ENCODE results near the gene OR9G4.

Gene OR9G4

DNA sequence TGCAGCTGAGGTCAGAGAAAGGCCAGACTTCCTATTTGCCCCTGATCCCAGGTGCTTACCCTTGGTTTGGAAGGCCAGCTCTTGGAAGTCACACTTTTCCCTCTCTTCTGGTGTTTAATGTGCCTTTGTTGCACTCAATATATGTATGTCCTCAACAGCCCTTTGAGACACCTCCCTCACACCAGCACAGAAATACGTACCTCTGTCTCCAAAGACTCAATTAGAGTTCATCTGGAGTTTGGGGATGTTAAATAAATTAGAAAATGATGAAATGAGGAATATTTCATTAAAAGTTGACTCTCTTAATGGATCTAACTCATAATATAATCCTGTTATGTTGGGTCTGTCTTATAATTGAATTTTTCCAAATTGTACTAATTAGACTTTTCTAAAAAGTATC, at the start of gene OR9G4:
OR9G4 (minus strand) TSS at position 101 of the 400 bp plus-strand sequence. CDS start 4,931 bp downstream, outside the sequence.
- no peak for TF ChIP-seq ZFX (IDR thresholded peaks at IDR 0.05; ENCODE audit: borderline replicate concordance)
- no peak within 1 kb of the TSS for H3K27ac ChIP-seq

DNA sequence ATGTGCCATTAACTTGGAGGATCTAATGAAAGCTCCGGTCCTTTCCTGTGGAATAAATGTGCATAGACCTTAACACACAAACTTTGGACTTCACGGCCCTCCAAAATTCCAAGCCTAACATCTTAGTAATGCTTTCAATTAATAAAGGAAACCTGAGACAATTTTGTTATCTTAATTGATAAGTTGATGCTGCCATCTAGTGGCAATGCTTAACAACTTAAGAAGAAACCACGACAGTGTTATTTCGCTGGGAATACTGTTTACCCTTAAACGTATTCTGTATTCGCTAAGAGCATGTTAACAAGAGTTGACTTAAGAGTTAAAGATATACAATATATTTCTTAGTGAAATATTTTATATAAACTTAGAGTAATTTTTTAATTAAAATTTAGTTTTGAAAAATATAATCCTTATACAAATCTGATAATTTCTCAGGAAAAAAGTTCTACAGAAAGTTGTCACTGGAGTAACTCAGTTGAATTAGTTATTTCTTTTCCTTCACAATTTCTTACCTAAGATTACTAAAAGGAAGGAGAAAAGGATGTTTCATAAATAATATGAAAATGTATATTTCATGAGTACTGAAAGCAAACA, 35.0 kb upstream of the OR9G4 start:
- TF ChIP-seq, protein P1, sequence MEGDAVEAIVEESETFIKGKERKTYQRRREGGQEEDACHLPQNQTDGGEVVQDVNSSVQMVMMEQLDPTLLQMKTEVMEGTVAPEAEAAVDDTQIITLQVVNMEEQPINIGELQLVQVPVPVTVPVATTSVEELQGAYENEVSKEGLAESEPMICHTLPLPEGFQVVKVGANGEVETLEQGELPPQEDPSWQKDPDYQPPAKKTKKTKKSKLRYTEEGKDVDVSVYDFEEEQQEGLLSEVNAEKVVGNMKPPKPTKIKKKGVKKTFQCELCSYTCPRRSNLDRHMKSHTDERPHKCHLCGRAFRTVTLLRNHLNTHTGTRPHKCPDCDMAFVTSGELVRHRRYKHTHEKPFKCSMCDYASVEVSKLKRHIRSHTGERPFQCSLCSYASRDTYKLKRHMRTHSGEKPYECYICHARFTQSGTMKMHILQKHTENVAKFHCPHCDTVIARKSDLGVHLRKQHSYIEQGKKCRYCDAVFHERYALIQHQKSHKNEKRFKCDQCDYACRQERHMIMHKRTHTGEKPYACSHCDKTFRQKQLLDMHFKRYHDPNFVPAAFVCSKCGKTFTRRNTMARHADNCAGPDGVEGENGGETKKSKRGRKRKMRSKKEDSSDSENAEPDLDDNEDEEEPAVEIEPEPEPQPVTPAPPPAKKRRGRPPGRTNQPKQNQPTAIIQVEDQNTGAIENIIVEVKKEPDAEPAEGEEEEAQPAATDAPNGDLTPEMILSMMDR (IDR thresholded peaks at IDR 0.05) = peak; percentile 71
- no peak for TF ChIP-seq ZFX (IDR thresholded peaks at IDR 0.05; ENCODE audit: borderline replicate concordance)
- H3K27ac ChIP-seq = no peak overlapping the region

DNA sequence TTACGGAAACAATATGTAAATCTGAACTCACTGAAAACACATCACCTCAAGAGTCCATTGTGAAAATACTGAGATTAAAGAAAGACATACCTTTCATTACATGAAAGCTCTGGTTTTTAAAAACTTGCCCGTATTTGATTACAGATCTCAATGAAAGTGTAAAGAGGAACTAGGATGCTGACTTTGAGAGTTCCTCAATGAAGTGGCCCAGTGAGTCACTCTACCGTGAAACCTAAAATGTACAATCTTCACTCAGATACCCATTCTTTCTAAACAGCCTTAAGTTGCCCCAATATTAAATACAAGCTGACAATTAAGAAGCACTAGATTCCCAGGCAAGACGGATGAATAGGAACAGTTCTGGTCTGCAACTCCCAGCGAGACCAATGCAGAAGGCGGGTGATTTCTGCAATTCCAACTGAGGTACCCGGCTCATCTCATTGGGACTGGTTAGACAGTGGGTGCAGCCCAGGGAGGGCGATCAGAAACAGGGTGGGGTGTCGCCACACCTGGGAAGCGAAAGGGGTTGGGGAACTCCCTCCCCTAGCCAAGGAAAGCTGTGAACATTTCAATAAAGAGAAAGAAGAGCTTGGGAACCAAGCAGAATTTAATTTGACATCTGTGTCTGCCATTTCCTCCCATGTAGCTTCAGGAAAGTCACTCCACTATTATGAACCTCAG, 33.8 kb upstream of the OR9G4 start:
- no peak overlapping the region for H3K27ac ChIP-seq
- TF ChIP-seq ZFX (IDR thresholded peaks at IDR 0.05; ENCODE audit: borderline replicate concordance) = no peak
- TF ChIP-seq, protein P1 (IDR thresholded peaks at IDR 0.05) = no peak

DNA sequence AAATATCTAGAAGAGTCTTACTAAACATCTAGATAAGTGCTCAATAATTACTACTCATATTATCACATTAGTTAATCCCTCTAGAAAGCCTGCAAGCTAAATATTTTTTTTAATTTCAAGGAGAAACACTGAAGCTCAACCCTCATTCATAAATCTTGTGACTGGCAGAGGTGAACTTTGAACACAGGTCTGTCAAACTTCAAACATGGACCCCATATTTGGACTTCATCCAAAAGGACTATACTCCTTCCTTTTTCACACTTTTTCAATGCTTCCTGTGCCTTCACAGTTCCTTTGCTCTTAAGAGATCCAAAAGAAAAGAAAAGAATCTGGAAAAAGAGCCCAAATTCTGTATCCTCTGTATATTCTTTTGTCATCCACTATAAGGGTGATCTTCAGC, 28.3 kb upstream of the OR9G4 start:
- no peak for TF ChIP-seq ZFX (IDR thresholded peaks at IDR 0.05; ENCODE audit: borderline replicate concordance)
- TF ChIP-seq, protein P1 (IDR thresholded peaks at IDR 0.05) = no peak
- no peak overlapping the region for H3K27ac ChIP-seq

DNA sequence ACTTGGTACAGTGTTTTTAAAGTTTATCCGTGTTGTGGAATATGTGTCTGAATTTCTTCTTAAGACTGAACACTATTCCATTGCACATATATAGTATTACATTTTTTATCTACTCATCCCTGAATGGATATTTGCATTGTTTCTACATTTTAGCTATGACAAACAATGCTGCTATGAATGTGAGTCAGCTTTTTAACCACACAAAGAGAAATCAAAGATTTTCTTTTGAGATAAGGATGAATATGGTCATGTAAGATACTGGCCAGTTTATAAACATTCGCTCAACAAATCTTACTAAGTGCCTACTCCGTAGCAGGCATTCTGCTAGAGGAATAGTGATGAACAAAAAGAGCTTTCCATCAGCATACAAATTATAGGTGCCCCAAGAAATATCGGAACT, 16.5 kb upstream of the OR9G4 start:
- no peak for TF ChIP-seq ZFX (IDR thresholded peaks at IDR 0.05; ENCODE audit: borderline replicate concordance)
- TF ChIP-seq, protein P1 (IDR thresholded peaks at IDR 0.05) = no peak
- H3K27ac ChIP-seq = no peak overlapping the region

DNA sequence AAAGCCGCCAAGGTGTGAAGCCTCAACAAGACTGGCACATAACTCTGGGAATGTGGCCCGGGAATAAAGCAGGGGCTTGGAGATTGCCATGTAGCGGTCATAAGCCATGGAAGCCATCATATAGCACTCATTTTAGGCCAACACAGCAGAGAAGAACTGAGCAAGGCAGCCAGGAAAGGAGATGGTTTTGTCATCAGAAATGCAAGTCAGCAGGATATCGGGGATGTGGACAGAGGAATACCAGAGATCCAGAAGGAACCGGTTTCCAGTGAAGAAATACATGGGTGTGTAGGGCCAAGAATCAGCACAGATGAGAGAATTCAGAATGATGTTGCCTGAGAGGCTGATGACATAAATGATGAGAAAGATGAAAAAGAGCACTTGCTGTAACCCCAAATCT, 3.0 kb upstream of the OR9G4 start:
- no peak for TF ChIP-seq ZFX (IDR thresholded peaks at IDR 0.05; ENCODE audit: borderline replicate concordance)
- TF ChIP-seq, protein P1 (IDR thresholded peaks at IDR 0.05) = no peak
- H3K27ac ChIP-seq = no peak overlapping the region

DNA sequence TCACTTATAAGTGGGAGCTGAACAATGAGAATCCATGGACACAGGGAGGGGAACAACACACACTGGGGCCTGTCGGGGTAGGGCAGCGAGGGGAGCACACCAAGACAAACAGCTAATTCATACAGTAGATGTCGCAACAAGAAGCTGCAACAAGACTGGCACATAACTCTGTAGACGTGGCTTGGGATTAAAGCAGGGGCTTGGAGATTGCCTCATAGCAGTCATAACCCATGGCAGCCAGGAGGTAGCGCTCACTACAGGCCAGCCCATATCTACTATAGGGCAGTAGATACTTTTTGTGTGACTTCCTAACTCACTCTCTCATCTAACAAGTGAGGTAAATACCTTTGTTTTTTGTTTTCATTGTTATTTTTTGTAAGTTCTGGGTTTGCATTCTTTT, 1.7 kb upstream of the OR9G4 start:
- H3K27ac ChIP-seq = no peak overlapping the region

More for the DNA sequence above, 1.7 kb upstream of the OR9G4 start:
- no peak for TF ChIP-seq ZFX (IDR thresholded peaks at IDR 0.05; ENCODE audit: borderline replicate concordance)
- TF ChIP-seq, protein P1 (IDR thresholded peaks at IDR 0.05) = peak; percentile 11; the same call in 1 of the 2 replicates
